Measurements from ENCODE around the gene ADCY1.
A peak's percentile ranks its signal among the peaks of the same experiment; 100 is the strongest.
"Not testable (repeated sequence)": the region's sequence is repeated elsewhere in the genome, so short reads cannot be mapped to it uniquely, and the experiment has no call there.

ADCY1 gene

GRCh38 chr7:45573661-45574415 lies at the start of gene ADCY1:
Gene ADCY1, plus strand, starts transcription at chr7:45574368. Its CDS starts 176 bp downstream, at chr7:45574544.
- no peak for DNase-seq (ENCODE audit: low read depth)
- no peak for TF ChIP-seq CTCF (IDR thresholded peaks at IDR 0.05; ENCODE audit: insufficient read depth, low read depth, low read length, missing control alignments)
- H3K4me3 ChIP-seq (ENCODE audit: low read length), result peak within 1 kb of the TSS; percentile 28

- H3K4me3 ChIP-seq (ENCODE audit: low read length), result no peak overlapping the region
- no peak for DNase-seq (ENCODE audit: low read depth)
- no peak for TF ChIP-seq CTCF (IDR thresholded peaks at IDR 0.05; ENCODE audit: insufficient read depth, low read depth, low read length, missing control alignments)
Measured at GRCh38 chr7:45524445-45524844, 49.7 kb upstream of the ADCY1 start.

- no peak for TF ChIP-seq CTCF (IDR thresholded peaks at IDR 0.05; ENCODE audit: insufficient read depth, low read depth, low read length, missing control alignments)
- no peak overlapping the region for H3K4me3 ChIP-seq (ENCODE audit: low read length)
- DNase-seq (ENCODE audit: low read depth), result no peak
Measured at GRCh38 chr7:45525057-45525456, 49.1 kb upstream of the ADCY1 start.

- no peak for TF ChIP-seq CTCF (IDR thresholded peaks at IDR 0.05; ENCODE audit: insufficient read depth, low read depth, low read length, missing control alignments)
- no peak for DNase-seq (ENCODE audit: low read depth)
Measured at GRCh38 chr7:45543473-45543872, 30.7 kb upstream of the ADCY1 start.

GRCh38 chr7:45545105-45545710 lies 29.0 kb upstream of the ADCY1 start:
- peak; percentile 39 for DNase-seq (ENCODE audit: low read depth)
- H3K4me3 ChIP-seq (ENCODE audit: low read length), result not testable (repeated sequence)

More at GRCh38 chr7:45543473-45543872, 30.7 kb upstream of the ADCY1 start:
- no peak overlapping the region for H3K4me3 ChIP-seq (ENCODE audit: low read length)

GRCh38 chr7:45548917-45549316 lies 25.3 kb upstream of the ADCY1 start:
- DNase-seq (ENCODE audit: low read depth), result peak; percentile 58
- not testable (repeated sequence) for H3K4me3 ChIP-seq (ENCODE audit: low read length)

GRCh38 chr7:45563401-45563800 lies 10.8 kb upstream of the ADCY1 start:
- TF ChIP-seq CTCF (IDR thresholded peaks at IDR 0.05; ENCODE audit: insufficient read depth, low read depth, low read length, missing control alignments), result no peak
- no peak overlapping the region for H3K4me3 ChIP-seq (ENCODE audit: low read length)
- no peak for DNase-seq (ENCODE audit: low read depth)

- no peak for TF ChIP-seq CTCF (IDR thresholded peaks at IDR 0.05; ENCODE audit: insufficient read depth, low read depth, low read length, missing control alignments)
- no peak overlapping the region for H3K4me3 ChIP-seq (ENCODE audit: low read length)
- no peak for DNase-seq (ENCODE audit: low read depth)
Measured at GRCh38 chr7:45563941-45564461, 10.2 kb upstream of the ADCY1 start.

Data from epithelial cell of esophagus (primary cell).